ENCODE data around the gene OSBPL1A. TPM values are rescaled to one million over a fixed set of nuclear protein-coding genes. Genes with fewer than 3 reads are reported as not detected.

OSBPL1A gene
- total RNA-seq, 4 donors from 2014 or later: 61.5 to 227 (median 98.7) TPM

DNA sequence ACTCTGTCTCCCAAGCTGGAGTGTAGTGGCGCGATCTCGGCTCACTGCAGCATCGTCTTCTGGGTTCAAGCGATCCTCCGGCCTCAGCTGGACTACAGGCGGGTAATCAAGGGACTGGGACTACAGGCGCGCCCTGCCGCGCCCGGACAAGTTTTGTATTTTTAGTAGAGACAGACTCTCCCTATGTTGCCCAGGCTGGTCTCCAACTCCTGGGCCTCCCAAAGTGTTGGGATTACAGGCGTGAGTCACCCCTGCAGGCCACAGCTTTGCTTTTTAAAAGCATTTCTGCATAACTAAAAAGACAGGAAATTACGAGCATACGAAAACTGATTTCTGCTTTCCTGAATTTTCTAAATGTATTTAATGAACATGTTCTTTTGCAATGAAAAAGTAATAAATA, 916 bp upstream of the OSBPL1A start:
- no peak for DNase-seq
- ATAC-seq: no peak
- no peak for TF ChIP-seq POLR2A (IDR thresholded peaks at IDR 0.05)
- TF ChIP-seq, protein P1, sequence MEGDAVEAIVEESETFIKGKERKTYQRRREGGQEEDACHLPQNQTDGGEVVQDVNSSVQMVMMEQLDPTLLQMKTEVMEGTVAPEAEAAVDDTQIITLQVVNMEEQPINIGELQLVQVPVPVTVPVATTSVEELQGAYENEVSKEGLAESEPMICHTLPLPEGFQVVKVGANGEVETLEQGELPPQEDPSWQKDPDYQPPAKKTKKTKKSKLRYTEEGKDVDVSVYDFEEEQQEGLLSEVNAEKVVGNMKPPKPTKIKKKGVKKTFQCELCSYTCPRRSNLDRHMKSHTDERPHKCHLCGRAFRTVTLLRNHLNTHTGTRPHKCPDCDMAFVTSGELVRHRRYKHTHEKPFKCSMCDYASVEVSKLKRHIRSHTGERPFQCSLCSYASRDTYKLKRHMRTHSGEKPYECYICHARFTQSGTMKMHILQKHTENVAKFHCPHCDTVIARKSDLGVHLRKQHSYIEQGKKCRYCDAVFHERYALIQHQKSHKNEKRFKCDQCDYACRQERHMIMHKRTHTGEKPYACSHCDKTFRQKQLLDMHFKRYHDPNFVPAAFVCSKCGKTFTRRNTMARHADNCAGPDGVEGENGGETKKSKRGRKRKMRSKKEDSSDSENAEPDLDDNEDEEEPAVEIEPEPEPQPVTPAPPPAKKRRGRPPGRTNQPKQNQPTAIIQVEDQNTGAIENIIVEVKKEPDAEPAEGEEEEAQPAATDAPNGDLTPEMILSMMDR (IDR thresholded peaks at IDR 0.05 in 4 of 5, conservative IDR thresholded peaks at IDR 0.05 in 1 of 5): no peak
- intact Hi-C loops (cut with DNase I; ENCODE audit: low total_unique reads): loop anchor here (10.0 kb wide), 1 partner anchor 956 kb away; the partner anchor contains the start of gene ZNF521
- Histone ChIP-seq H3K27ac (peak overlapping the region in 2 of 4 donors; percentile 47 to 68), H3K4me1 (peaks cover 5 to 9% of the 10 kb centered on the region in 2 donors), H3K36me3 (no peaks in the 10 kb centered on the region), H3K9me3 (no peaks in the 10 kb centered on the region), H3K4me3 (peak overlapping the region in 1 of 4 donors; percentile 82), H3K27me3 (peaks cover 28 to 32% (median 30%) of the 10 kb centered on the region in 3 donors)
- in situ Hi-C loops (cut with MboI; ENCODE audit: low sequenced_read_pairs in 4 of 4): no loop called here

DNA sequence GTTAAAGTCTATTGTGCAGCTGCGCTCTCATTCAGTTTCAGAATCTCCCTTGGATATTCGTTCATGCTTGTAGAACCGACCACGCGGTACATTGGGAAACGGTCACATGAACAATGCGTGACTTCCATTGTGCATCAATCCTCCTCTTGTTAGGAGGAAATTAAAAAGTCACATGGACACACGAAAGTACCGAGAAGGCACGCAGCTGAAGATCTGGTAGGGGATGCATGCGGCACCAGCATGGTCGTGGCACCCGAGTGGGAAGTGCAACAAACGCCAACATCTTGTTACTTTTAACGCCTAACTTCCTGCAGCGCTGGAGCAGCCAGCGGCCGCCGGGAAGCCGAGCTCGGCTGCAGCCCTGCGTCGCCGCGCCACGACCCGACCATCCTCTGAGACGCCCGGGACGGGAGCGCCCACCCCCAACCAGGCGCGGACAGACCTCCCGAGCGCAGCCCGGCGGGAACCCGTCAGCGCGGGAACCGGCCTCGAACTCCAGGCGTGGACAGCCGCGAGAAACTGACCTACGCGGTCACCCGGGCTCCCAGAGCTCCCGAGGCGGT, 412 bp downstream of the OSBPL1A start:
- Histone ChIP-seq H3K4me1 (peaks cover 5 to 9% of the 10 kb centered on the region in 2 donors), H3K9me3 (no peaks in the 10 kb centered on the region), H3K27ac (peak overlapping the region; percentile 64 to 79 (median 72)), H3K4me3 (peak overlapping the region; percentile 61 to 82 (median 67)), H3K36me3 (no peaks in the 10 kb centered on the region), H3K27me3 (peaks cover 30 to 32% (median 31%) of the 10 kb centered on the region in 3 donors)
- intact Hi-C loops (cut with DNase I; ENCODE audit: low total_unique reads) (loop anchor here (2.0 to 10.0 kb wide), 2 partner anchors 30 to 958 kb away; partner anchors contain the start of genes IMPACT and ZNF521), in situ Hi-C loops (cut with MboI; ENCODE audit: low sequenced_read_pairs in 4 of 4) (no loop called here)
- DNase-seq: peak; percentile 50 to 56
- TF ChIP-seq, protein P1 (IDR thresholded peaks at IDR 0.05 in 4 of 5, conservative IDR thresholded peaks at IDR 0.05 in 1 of 5): no peak
- TF ChIP-seq POLR2A (IDR thresholded peaks at IDR 0.05): no peak
- peak; percentile 71 to 73 for ATAC-seq

DNA sequence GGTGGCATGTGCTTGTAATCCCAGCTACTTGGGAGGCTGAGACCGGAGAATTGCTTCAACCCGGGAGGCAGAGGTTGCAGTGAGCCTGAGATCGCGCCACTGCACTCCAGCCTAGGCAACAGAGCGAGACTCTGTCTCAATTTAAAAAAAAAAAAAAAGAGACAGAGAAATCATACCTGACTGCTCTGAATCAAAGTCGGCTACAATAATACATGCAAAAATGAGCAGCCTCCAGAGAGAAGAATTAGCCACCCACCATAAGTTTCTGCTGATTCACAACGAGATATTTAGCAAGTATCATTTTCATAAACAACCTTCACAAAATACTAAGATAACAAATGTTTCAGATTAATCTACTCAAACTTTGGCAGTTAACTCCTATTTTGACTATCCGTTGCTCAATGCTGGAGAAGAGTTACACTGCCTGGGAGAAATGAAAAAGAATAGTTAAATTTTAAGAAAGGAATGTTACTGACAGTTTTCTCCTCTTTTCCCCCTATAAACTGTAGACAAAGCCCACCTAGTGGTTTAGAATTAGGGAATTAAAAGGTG, 1.5 kb downstream of the OSBPL1A start:
- ATAC-seq: no peak
- in situ Hi-C loops (cut with MboI; ENCODE audit: low sequenced_read_pairs in 4 of 4) (no loop called here), intact Hi-C loops (cut with DNase I; ENCODE audit: low total_unique reads) (loop anchor here (2.0 to 10.0 kb wide), 2 partner anchors 31 to 959 kb away; partner anchors contain the start of genes IMPACT and ZNF521)
- H3K4me1 ChIP-seq: peaks cover 5 to 9% of the 10 kb centered on the region in 2 donors
- TF ChIP-seq, protein P1 (IDR thresholded peaks at IDR 0.05 in 4 of 5, conservative IDR thresholded peaks at IDR 0.05 in 1 of 5): no peak
- no peak for TF ChIP-seq POLR2A (IDR thresholded peaks at IDR 0.05)
- H3K4me3 ChIP-seq: no peak overlapping the region
- H3K27ac ChIP-seq: no peak overlapping the region
- H3K9me3 ChIP-seq: no peaks in the 10 kb centered on the region
- H3K27me3 ChIP-seq: peaks cover 31 to 32% (median 32%) of the 10 kb centered on the region in 3 donors
- no peak for DNase-seq
- H3K36me3 ChIP-seq: no peaks in the 10 kb centered on the region

DNA sequence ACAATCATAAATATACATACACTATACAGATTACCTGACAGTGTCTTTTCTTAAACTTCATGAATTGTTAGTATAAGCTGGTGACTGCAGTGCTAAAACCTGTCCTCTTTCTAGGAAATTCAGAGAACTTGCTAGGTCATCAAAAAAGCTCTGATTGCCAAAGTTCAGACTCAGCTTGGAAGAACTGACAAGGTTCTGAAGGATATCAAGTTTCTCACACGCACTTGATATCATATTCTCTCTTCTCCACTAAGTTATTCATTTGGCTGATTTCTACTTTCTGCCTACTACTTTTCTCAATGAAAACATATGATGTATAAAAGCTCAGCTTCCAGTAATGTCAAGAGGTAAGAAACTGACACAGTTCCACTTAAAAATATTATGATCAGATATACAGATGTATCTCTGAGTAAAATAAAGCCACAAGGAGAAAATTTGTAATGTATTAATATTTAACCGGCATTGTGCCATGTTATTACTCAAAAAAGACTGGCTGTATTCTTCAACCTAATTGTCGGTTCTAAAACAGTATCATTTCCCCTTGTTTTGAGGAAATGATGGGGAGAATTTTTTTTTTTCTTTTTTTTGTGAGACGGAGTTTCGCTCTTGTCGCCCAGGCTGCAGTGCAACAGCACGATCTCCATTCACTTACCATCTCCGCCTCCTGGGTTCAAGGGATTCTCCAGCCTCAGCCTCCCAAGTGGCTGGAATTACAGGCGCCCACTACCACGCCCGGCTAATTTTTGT, 2.4 kb downstream of the OSBPL1A start:
- Histone ChIP-seq H3K4me1 (peaks cover 5 to 9% of the 10 kb centered on the region in 2 donors), H3K36me3 (no peaks in the 10 kb centered on the region), H3K27ac (no peak overlapping the region), H3K9me3 (no peaks in the 10 kb centered on the region), H3K4me3 (no peak overlapping the region), H3K27me3 (peaks cover 31 to 32% (median 32%) of the 10 kb centered on the region in 3 donors)
- TF ChIP-seq POLR2A (IDR thresholded peaks at IDR 0.05): no peak
- TF ChIP-seq, protein P1 (IDR thresholded peaks at IDR 0.05 in 4 of 5, conservative IDR thresholded peaks at IDR 0.05 in 1 of 5): no peak
- DNase-seq (no peak), ATAC-seq (no peak)
- in situ Hi-C loops (cut with MboI; ENCODE audit: low sequenced_read_pairs in 4 of 4) (no loop called here), intact Hi-C loops (cut with DNase I; ENCODE audit: low total_unique reads) (loop anchor here (10.0 kb wide), 1 partner anchor 960 kb away; the partner anchor contains the start of gene ZNF521)
